Activated naive CD4-positive, alpha-beta T cell treated with anti-CD3 and anti-CD28 coated beads for 36 hours (primary cell): Measurements from ENCODE around the gene CNOT10. TPM values are rescaled to one million over a fixed set of nuclear protein-coding genes. Genes with fewer than 3 reads are reported as not detected.
A peak's percentile ranks its signal among the peaks of the same experiment; 100 is the strongest.
"Not testable (repeated sequence)": the region's sequence is repeated elsewhere in the genome, so short reads cannot be mapped to it uniquely, and the experiment has no call there.

Experiments
- CTCF ChIA-PET: fragments of 350-600 bp; sonication (Branson Sonifier 250); formaldehyde crosslinking; loops from one replicate; lab custom pipeline; 2021; ENCODE audit warnings: antibody characterized with exemption; lab: Charles Lee
- DNase-seq: peaks from one replicate; pipeline ENCODE4 v3.0.0-alpha.2; 2020
- H3K27ac Mint-ChIP-seq: one replicate; pipeline ENCODE4 v1.8.0; 2021; ENCODE audit warnings: mild to moderate bottlenecking, mixed read lengths
- H3K27me3 Mint-ChIP-seq: one replicate; pipeline ENCODE4 v1.8.0; 2021; ENCODE audit warnings: low read depth, mixed read lengths
- H3K36me3 Mint-ChIP-seq: one replicate; pipeline ENCODE4 v1.8.0; 2021; ENCODE audit warnings: low read depth, mixed read lengths
- H3K4me1 Mint-ChIP-seq: one replicate; pipeline ENCODE4 v1.8.0; 2021; ENCODE audit warnings: low read depth, mixed read lengths
- H3K4me3 Mint-ChIP-seq: one replicate; pipeline ENCODE4 v1.8.0; 2021; ENCODE audit warnings: mild to moderate bottlenecking, moderate library complexity, mixed read lengths
- H3K9me3 Mint-ChIP-seq: one replicate; pipeline ENCODE4 v1.8.0; 2021; ENCODE audit warnings: mixed read lengths
- intact Hi-C: fragments of 100-400 bp; cut with micrococcal nuclease; formaldehyde crosslinking; loops from one replicate; pipeline ENCODE4 v1.15.1; 2023
- total RNA-seq, 2 experiments: library from RNA; stranded (reverse); gene quantifications; one replicate each; pipeline ENCODE4 v1.2.3, GENCODE V29; 2021

The CNOT10 gene
- total RNA-seq, 2 experiments from 2014 or later, result 40.6 to 46.5 TPM

GRCh38 chr3:32667072-32667582 is 17.9 kb upstream of the CNOT10 start:
- DNase-seq, result no peak
- Mint-ChIP-seq H3K27me3 (no peaks in the 10 kb centered on the region), H3K9me3 (no peaks in the 10 kb centered on the region), H3K27ac (no peak overlapping the region), H3K4me3 (no peak overlapping the region), H3K4me1 (no peaks in the 10 kb centered on the region), H3K36me3 (no peaks in the 10 kb centered on the region)
- intact Hi-C loops, result loop anchor here (10.0 kb wide), 1 partner anchor 292 kb away; no protein-coding TSS in a partner anchor
- CTCF ChIA-PET, result no interaction called here

GRCh38 chr3:32669226-32669625 is 15.8 kb upstream of the CNOT10 start:
- DNase-seq, result not testable (repeated sequence)
- intact Hi-C loops, result loop anchor here (10.0 kb wide), 1 partner anchor 294 kb away; no protein-coding TSS in a partner anchor

GRCh38 chr3:32673730-32674129 is 11.3 kb upstream of the CNOT10 start:
- H3K4me1 Mint-ChIP-seq, H3K9me3 Mint-ChIP-seq, DNase-seq, H3K27ac Mint-ChIP-seq, intact Hi-C loops, H3K36me3 Mint-ChIP-seq, H3K27me3 Mint-ChIP-seq, H3K4me3 Mint-ChIP-seq: not testable (repeated sequence)
- CTCF ChIA-PET, result interaction anchor here (0.8 to 1.4 kb wide), 2 partner anchors 62 to 164 kb away, joined by 3 read pairs; no protein-coding TSS in a partner anchor

More at GRCh38 chr3:32669226-32669625, 15.8 kb upstream of the CNOT10 start:
- not testable (repeated sequence) for H3K36me3 Mint-ChIP-seq, H3K27me3 Mint-ChIP-seq, H3K4me1 Mint-ChIP-seq, H3K4me3 Mint-ChIP-seq, H3K9me3 Mint-ChIP-seq, H3K27ac Mint-ChIP-seq
- CTCF ChIA-PET, result interaction anchor here (1.5 kb wide), 1 partner anchor 492 kb away, joined by 5 read pairs; no protein-coding TSS in a partner anchor

GRCh38 chr3:32675164-32675563 is 9.8 kb upstream of the CNOT10 start:
- Mint-ChIP-seq H3K27ac (no peak overlapping the region), H3K27me3 (no peaks in the 10 kb centered on the region), H3K9me3 (no peaks in the 10 kb centered on the region), H3K4me3 (no peak overlapping the region), H3K36me3 (no peaks in the 10 kb centered on the region), H3K4me1 (no peaks in the 10 kb centered on the region)
- DNase-seq, result no peak
- intact Hi-C loops, result no loop called here
- CTCF ChIA-PET, result interaction anchor here (0.6 to 1.0 kb wide), 4 partner anchors 8 to 930 kb away, joined by 3 to 5 read pairs (median 3); no protein-coding TSS in a partner anchor

- H3K9me3 Mint-ChIP-seq, result no peaks in the 10 kb centered on the region
- CTCF ChIA-PET, result interaction anchor here (0.6 kb wide), 1 partner anchor 931 kb away, joined by 5 read pairs; no protein-coding TSS in a partner anchor
Measured at GRCh38 chr3:32675650-32676049, 9.3 kb upstream of the CNOT10 start.

GRCh38 chr3:32681811-32682210 is 3.2 kb upstream of the CNOT10 start:
- CTCF ChIA-PET, result interaction anchor here (1.0 kb wide), 1 partner anchor 14 kb away, joined by 5 read pairs; no protein-coding TSS in a partner anchor
- no peak overlapping the region for H3K4me3 Mint-ChIP-seq
- no peaks in the 10 kb centered on the region for H3K9me3 Mint-ChIP-seq
- peaks cover 14% of the 10 kb centered on the region for H3K4me1 Mint-ChIP-seq
- H3K36me3 Mint-ChIP-seq, result no peaks in the 10 kb centered on the region
- intact Hi-C loops, result loop anchor here (10.0 kb wide), 2 partner anchors 287 to 1113 kb away; partner anchors contain the start of genes CMTM7 and PDCD6IP
- H3K27ac Mint-ChIP-seq, result no peak overlapping the region
- DNase-seq, result no peak
- no peaks in the 10 kb centered on the region for H3K27me3 Mint-ChIP-seq

More at GRCh38 chr3:32675650-32676049, 9.3 kb upstream of the CNOT10 start:
- Mint-ChIP-seq H3K4me3 (no peak overlapping the region), H3K36me3 (no peaks in the 10 kb centered on the region), H3K27me3 (no peaks in the 10 kb centered on the region), H3K4me1 (no peaks in the 10 kb centered on the region), H3K27ac (no peak overlapping the region)
- intact Hi-C loops, result no loop called here
- no peak for DNase-seq

- H3K4me1 Mint-ChIP-seq, result peaks cover 27% of the 10 kb centered on the region
- no peaks in the 10 kb centered on the region for H3K9me3 Mint-ChIP-seq
- H3K27ac Mint-ChIP-seq, result peak overlapping the region; percentile 86
- peaks cover 8% of the 10 kb centered on the region for H3K36me3 Mint-ChIP-seq
- intact Hi-C loops, result loop anchor here (2.0 to 10.0 kb wide), 4 partner anchors 289 to 1151 kb away; partner anchors contain the start of genes CMTM7, GLB1, PDCD6IP and STT3B
- H3K4me3 Mint-ChIP-seq, result peak overlapping the region; percentile 90
- CTCF ChIA-PET, result interaction anchor here (0.6 to 1.9 kb wide), 6 partner anchors 9 to 266 kb away, joined by 3 to 7 read pairs (median 3); no protein-coding TSS in a partner anchor
- DNase-seq, result no peak
- H3K27me3 Mint-ChIP-seq, result no peaks in the 10 kb centered on the region
Measured at GRCh38 chr3:32684029-32684799, 774 bp upstream of the CNOT10 start.

GRCh38 chr3:32685543-32686185 is 676 bp downstream of the CNOT10 start:
- H3K4me3 Mint-ChIP-seq, result peak overlapping the region; percentile 90
- CTCF ChIA-PET, result interaction anchor here (1.1 to 1.9 kb wide), 2 partner anchors 11 to 91 kb away, joined by 4 to 7 read pairs; no protein-coding TSS in a partner anchor
- H3K27me3 Mint-ChIP-seq, result no peaks in the 10 kb centered on the region
- no peaks in the 10 kb centered on the region for H3K9me3 Mint-ChIP-seq
- peaks cover 13% of the 10 kb centered on the region for H3K36me3 Mint-ChIP-seq
- intact Hi-C loops, result loop anchor here (1.0 to 10.0 kb wide), 11 partner anchors 96 to 1153 kb away; partner anchors contain the start of genes CMTM6, CMTM7, CRTAP and DYNC1LI1
- no peak for DNase-seq
- peak overlapping the region; percentile 85 for H3K27ac Mint-ChIP-seq
- peaks cover 32% of the 10 kb centered on the region for H3K4me1 Mint-ChIP-seq

- Mint-ChIP-seq H3K4me3 (peak overlapping the region; percentile 90), H3K9me3 (no peaks in the 10 kb centered on the region), H3K27me3 (no peaks in the 10 kb centered on the region), H3K27ac (no peak overlapping the region), H3K36me3 (peaks cover 13% of the 10 kb centered on the region), H3K4me1 (peaks cover 34% of the 10 kb centered on the region)
- CTCF ChIA-PET, result no interaction called here
- no peak for DNase-seq
- intact Hi-C loops, result loop anchor here (5.0 to 10.0 kb wide), 3 partner anchors 292 to 1108 kb away; partner anchors contain the start of genes CMTM7, CRTAP and PDCD6IP
Measured at GRCh38 chr3:32686713-32687112, 1.7 kb downstream of the CNOT10 start.

GRCh38 chr3:32691847-32692246 is 6.9 kb downstream of the CNOT10 start:
- Mint-ChIP-seq H3K4me3 (no peak overlapping the region), H3K9me3 (no peaks in the 10 kb centered on the region), H3K27ac (no peak overlapping the region), H3K4me1 (peaks cover 28% of the 10 kb centered on the region), H3K36me3 (peaks cover 13% of the 10 kb centered on the region), H3K27me3 (no peaks in the 10 kb centered on the region)
- intact Hi-C loops, result no loop called here
- CTCF ChIA-PET, result no interaction called here
- DNase-seq, result no peak

- Mint-ChIP-seq H3K4me3 (no peak overlapping the region), H3K27me3 (no peaks in the 10 kb centered on the region), H3K4me1 (peaks cover 15% of the 10 kb centered on the region), H3K9me3 (no peaks in the 10 kb centered on the region), H3K27ac (no peak overlapping the region), H3K36me3 (peaks cover 5% of the 10 kb centered on the region)
- CTCF ChIA-PET, result interaction anchor here (0.6 to 1.5 kb wide), 2 partner anchors 12 to 197 kb away, joined by 3 to 7 read pairs; partner anchors contain the start of gene CNOT10
- DNase-seq, result no peak
- intact Hi-C loops, result no loop called here
Measured at GRCh38 chr3:32696523-32696922, 11.5 kb downstream of the CNOT10 start.

GRCh38 chr3:32698506-32698905 is 13.5 kb downstream of the CNOT10 start:
- intact Hi-C loops, result no loop called here
- Mint-ChIP-seq H3K4me1 (peaks cover 20% of the 10 kb centered on the region), H3K36me3 (peaks cover 12% of the 10 kb centered on the region), H3K4me3 (no peak overlapping the region), H3K27ac (no peak overlapping the region), H3K9me3 (no peaks in the 10 kb centered on the region), H3K27me3 (no peaks in the 10 kb centered on the region)
- no peak for DNase-seq
- CTCF ChIA-PET, result no interaction called here
